Spleen (tissue), 11 donors: ENCODE results near the gene BLVRB. TPM values are rescaled to one million over a fixed set of nuclear protein-coding genes. Genes with fewer than 3 reads are reported as not detected.
"Not testable (repeated sequence)": the region's sequence is repeated elsewhere in the genome, so short reads cannot be mapped to it uniquely, and the experiment has no call there.

Source experiments
- DNase-seq: peaks from one replicate; pipeline ENCODE4 v3.0.0-alpha.2; 2020
- H3K27ac ChIP-seq, 8 donors: fragments of 200-600 bp; sonication (generic) in 7 of 8; 1 replicate in 4 of 8; 2 replicates in 4 of 8; pipeline versions ENCODE4 v1.5.0 to v1.8.0; 2016 to 2021; ENCODE audit warnings: inconsistent platforms in 4 of 8, mild to moderate bottlenecking in 4 of 8, moderate library complexity in 1 of 8
- H3K27me3 ChIP-seq, 7 donors: fragments of 200-600 bp; sonication (generic) in 6 of 7; replicated peaks in 1 of 7; 1 replicate in 4 of 7; 2 replicates in 3 of 7; pipeline versions ENCODE4 v1.5.0 to v1.8.0; 2016 to 2021; ENCODE audit warnings: inconsistent platforms in 3 of 7, mild to moderate bottlenecking in 1 of 7
- H3K36me3 ChIP-seq, 6 donors: fragments of 200-600 bp; sonication (generic) in 5 of 6; 1 replicate in 4 of 6; 2 replicates in 2 of 6; pipeline versions ENCODE4 v1.5.0 to v1.8.0; 2016 to 2021; ENCODE audit warnings: inconsistent platforms in 2 of 6
- H3K4me1 ChIP-seq, 6 donors: fragments of 200-600 bp; sonication (generic) in 5 of 6; 1 replicate in 3 of 6; 2 replicates in 3 of 6; pipeline versions ENCODE4 v1.5.0 to v1.8.0; 2016 to 2021; ENCODE audit warnings: inconsistent platforms in 3 of 6
- H3K4me3 ChIP-seq, 8 donors: fragments of 200-600 bp; sonication (generic) in 7 of 8; 1 replicate in 4 of 8; 2 replicates in 4 of 8; pipeline versions ENCODE4 v1.5.0 to v1.8.0; 2016 to 2021; ENCODE audit warnings: inconsistent platforms in 4 of 8, mild to moderate bottlenecking in 4 of 8, moderate library complexity in 2 of 8
- H3K9me3 ChIP-seq, 8 donors: fragments of 200-600 bp; sonication (generic) in 7 of 8; 1 replicate in 4 of 8; 2 replicates in 4 of 8; pipeline versions ENCODE4 v1.5.0 to v1.8.0; 2016 to 2021; ENCODE audit warnings: inconsistent platforms in 4 of 8
- CTCF ChIP-seq, 11 experiments: fragments of 200-600 bp in 7 of 11; fragments of 450-650 bp in 4 of 11; sonication (generic) in 4 of 11; IDR thresholded peaks in 8 of 11; conservative IDR thresholded peaks in 3 of 11; 1 replicate in 7 of 11; 2 replicates in 4 of 11; pipeline versions ENCODE4 v1.4.0 to v1.8.0; 2016 to 2021; ENCODE audit warnings: antibody characterized with exemption in 11 of 11, inconsistent platforms in 4 of 11, mild to moderate bottlenecking in 1 of 11
- POLR2A ChIP-seq, 3 donors: fragments of 450-650 bp; IDR thresholded peaks; one replicate each; pipeline ENCODE4 v1.5.1; 2017; ENCODE audit warnings: antibody characterized with exemption in 3 of 3, mild to moderate bottlenecking in 1 of 3
- POLR2AphosphoS5 ChIP-seq, 3 donors: sonication (generic); formaldehyde crosslinking; IDR thresholded peaks; one replicate each; pipeline ENCODE4 v1.5.1; 2017; ENCODE audit warnings: antibody characterized with exemption in 3 of 3
- WGBS, 5 donors: extraction: QIAGEN DNeasy Blood & Tissue Kit in 3 of 5; methylation state at CpG; one replicate each; pipeline versions ENCODE4 v1.1.5 to v1.1.7; 2013 to 2018; 5-methylcytosine and 5-hydroxymethylcytosine counted together
- intact Hi-C: fragments of 100-400 bp; cut with DNase I; formaldehyde crosslinking; loops from one replicate; pipeline ENCODE4 v1.15.0; 2023; ENCODE audit warnings: low total_unique reads
- polyA plus RNA-seq, 3 donors: library from polyadenylated mRNA; stranded (reverse); fragments of 200-250 nt; gene quantifications; one replicate each; pipeline ENCODE4 v1.2.1, GENCODE V29; 2013
- total RNA-seq, 7 donors: library from RNA; depleted of rRNA in 3 of 7; stranded (reverse); fragments of >200 nt in 3 of 7; fragmentation: NEBNext Ultra II Directional in 4 of 7; extraction: Animal tissue kit (Norgen Biotek cat#: 25700) in 4 of 7; gene quantifications; one replicate each; pipeline versions ENCODE4 v1.1.0 to v1.2.1, GENCODE V29; 2016 to 2021
- donor health status: healthy with polysubstance abuse.
- donor health status: DM: no; HTN: no; CAD: no; lungs with moderate emphysema.
- donor health status: DM: no; HTN: no; CAD: no.
- donor health status: Bipolar disorder and iron deficiency.
- donor health status: healthy.
- donor health status: DM: no; HTN: no; CAD: no.
- donor health status: DM: yes; HTN: yes; CAD: no.

Gene BLVRB
- total and polyA plus RNA-seq, 10 donors = 90.6 to 243 (median 178) TPM

- H3K27me3 ChIP-seq = peaks cover 0 to 7% (median 0%) of the 10 kb centered on the region in 7 donors
- no peak within 1 kb of the TSS for H3K4me3 ChIP-seq
- H3K27ac ChIP-seq = no peak within 1 kb of the TSS
- H3K36me3 ChIP-seq = no peaks in the 10 kb centered on the region
- intact Hi-C loops = no loop called here
- TF ChIP-seq POLR2A (IDR thresholded peaks at IDR 0.05) (no peak), CTCF (IDR thresholded peaks at IDR 0.05 in 8 of 11, conservative IDR thresholded peaks at IDR 0.05 in 3 of 11) (no peak), POLR2AphosphoS5 (IDR thresholded peaks at IDR 0.05) (no peak)
- H3K4me1 ChIP-seq = peaks cover 15 to 80% (median 50%) of the 10 kb centered on the region in 6 donors
- H3K9me3 ChIP-seq = no peaks in the 10 kb centered on the region
- WGBS, 5 donors = 41 to 49% (median 42%) methylated on average over 15 to 18 of the region's 18 CpGs
- no peak for DNase-seq
These were observed 52.2 kb downstream of the BLVRB start, which contains the start of gene PRX for GRCh38 chr19:40413291-40413845. PRX (minus strand) TSS chr19:40413378; CDS start chr19:40407932, 5,446 bp downstream.

- intact Hi-C loops = no loop called here
- Histone ChIP-seq H3K27me3 (peaks cover 0 to 7% (median 0%) of the 10 kb centered on the region in 7 donors), H3K36me3 (no peaks in the 10 kb centered on the region), H3K27ac (no peak overlapping the region), H3K9me3 (no peaks in the 10 kb centered on the region), H3K4me1 (peaks cover 15 to 82% (median 53%) of the 10 kb centered on the region in 6 donors), H3K4me3 (no peak overlapping the region)
- no peak for TF ChIP-seq POLR2AphosphoS5 (IDR thresholded peaks at IDR 0.05)
- TF ChIP-seq POLR2A (IDR thresholded peaks at IDR 0.05) = no peak
- no peak for TF ChIP-seq CTCF (IDR thresholded peaks at IDR 0.05 in 8 of 11, conservative IDR thresholded peaks at IDR 0.05 in 3 of 11)
- 78 to 87% (median 82%) methylated on average over 4 of the region's 4 CpGs for WGBS, 5 donors
- no peak for DNase-seq
These were observed 52.7 kb downstream of the BLVRB start for GRCh38 chr19:40412866-40413265.

GRCh38 chr19:40411958-40412499 lies 53.5 kb downstream of the BLVRB start:
- Histone ChIP-seq H3K4me3 (no peak overlapping the region), H3K36me3 (no peaks in the 10 kb centered on the region), H3K27ac (peak overlapping the region in 3 of 8 donors; percentile 26 to 62 (median 36)), H3K4me1 (peaks cover 15 to 77% (median 49%) of the 10 kb centered on the region in 6 donors), H3K27me3 (peaks cover 0 to 7% (median 0%) of the 10 kb centered on the region in 7 donors), H3K9me3 (no peaks in the 10 kb centered on the region)
- intact Hi-C loops = no loop called here
- no peak for DNase-seq
- WGBS, 5 donors = 68 to 82% (median 78%) methylated on average over 8 of the region's 8 CpGs
- no peak for TF ChIP-seq POLR2A (IDR thresholded peaks at IDR 0.05)

- TF ChIP-seq POLR2A (IDR thresholded peaks at IDR 0.05) = no peak
- peak; percentile 16 to 39 (median 17) for TF ChIP-seq POLR2AphosphoS5 (IDR thresholded peaks at IDR 0.05)
- no peak for DNase-seq
- 36 to 52% (median 41%) methylated on average over 14 to 16 of the region's 16 CpGs for WGBS, 5 donors
- Histone ChIP-seq H3K36me3 (no peaks in the 10 kb centered on the region), H3K9me3 (no peaks in the 10 kb centered on the region), H3K27me3 (peaks cover 0 to 7% (median 0%) of the 10 kb centered on the region in 7 donors), H3K4me3 (no peak overlapping the region), H3K27ac (peak overlapping the region in 4 of 8 donors; percentile 7 to 62 (median 31)), H3K4me1 (peaks cover 12 to 70% (median 42%) of the 10 kb centered on the region in 6 donors)
- intact Hi-C loops = no loop called here
These were observed 54.3 kb downstream of the BLVRB start for GRCh38 chr19:40411125-40411842.

GRCh38 chr19:40410030-40410389 lies 55.5 kb downstream of the BLVRB start:
- no peak overlapping the region for H3K4me3 ChIP-seq
- DNase-seq = no peak
- H3K9me3 ChIP-seq = no peaks in the 10 kb centered on the region
- peaks cover 0 to 7% (median 0%) of the 10 kb centered on the region in 7 donors for H3K27me3 ChIP-seq
- H3K27ac ChIP-seq = peak overlapping the region in 1 of 8 donors; percentile 54
- no peaks in the 10 kb centered on the region for H3K36me3 ChIP-seq
- WGBS, 5 donors = 47 to 63% (median 53%) methylated on average over 8 to 9 of the region's 9 CpGs
- no peak for TF ChIP-seq POLR2AphosphoS5 (IDR thresholded peaks at IDR 0.05)
- no peak for TF ChIP-seq POLR2A (IDR thresholded peaks at IDR 0.05)
- no peak for TF ChIP-seq CTCF (IDR thresholded peaks at IDR 0.05 in 8 of 11, conservative IDR thresholded peaks at IDR 0.05 in 3 of 11)
- intact Hi-C loops = no loop called here
- peaks cover 12 to 57% (median 32%) of the 10 kb centered on the region in 6 donors for H3K4me1 ChIP-seq

GRCh38 chr19:40408598-40408925 lies 57.0 kb downstream of the BLVRB start:
- H3K4me3 ChIP-seq, DNase-seq, H3K36me3 ChIP-seq, intact Hi-C loops, H3K27me3 ChIP-seq, H3K9me3 ChIP-seq: not testable (repeated sequence)
- Histone ChIP-seq H3K4me1 (peaks cover 12 to 61% (median 38%) of the 10 kb centered on the region in 6 donors), H3K27ac (peak overlapping the region in 1 of 8 donors; percentile 18)
- WGBS, 5 donors = 74 to 93% (median 87%) methylated on average over 4 to 8 of the region's 8 CpGs
